GM19023 (cell line): ENCODE measurements around the gene CDYL.

Source experiments
- ATAC-seq: cut with Tn5 transposase; IDR thresholded peaks from one replicate; pipeline ENCODE4 v1.9.1; 2021; ENCODE audit warnings: mild to moderate bottlenecking, moderate library complexity; ENCODE audit not compliant: unreplicated experiment

The CDYL gene

GRCh38 chr6:4953440-4953839, 177.2 kb downstream of the CDYL start:
- no peak for ATAC-seq

GRCh38 chr6:4956625-4957024, 180.4 kb downstream of the CDYL start:
- ATAC-seq: no peak

GRCh38 chr6:4957521-4958231, 181.5 kb downstream of the CDYL start:
- ATAC-seq: no peak

GRCh38 chr6:4958624-4959023, 182.4 kb downstream of the CDYL start:
- ATAC-seq: no peak

- no peak for ATAC-seq
Observed at GRCh38 chr6:4961322-4962168, 185.3 kb downstream of the CDYL start.

- ATAC-seq: no peak
Observed at GRCh38 chr6:4962905-4963304, 186.7 kb downstream of the CDYL start.

GRCh38 chr6:4964675-4965561, 188.7 kb downstream of the CDYL start:
- ATAC-seq: no peak

GRCh38 chr6:4965562-4966389, 189.6 kb downstream of the CDYL start:
- no peak for ATAC-seq

GRCh38 chr6:4967301-4968030, 191.3 kb downstream of the CDYL start:
- no peak for ATAC-seq

GRCh38 chr6:4969609-4970285, 193.5 kb downstream of the CDYL start:
- no peak for ATAC-seq

- no peak for ATAC-seq
Observed at GRCh38 chr6:4970739-4971395, 194.7 kb downstream of the CDYL start.

GRCh38 chr6:4971851-4972250, 195.6 kb downstream of the CDYL start:
- no peak for ATAC-seq

- no peak for ATAC-seq
Observed at GRCh38 chr6:4972438-4972837, 196.2 kb downstream of the CDYL start.

- no peak for ATAC-seq
Observed at GRCh38 chr6:4973415-4973814, 197.2 kb downstream of the CDYL start.

- no peak for ATAC-seq
Observed at GRCh38 chr6:4973982-4974745, 198.0 kb downstream of the CDYL start.

GRCh38 chr6:4974962-4975361, 198.8 kb downstream of the CDYL start:
- no peak for ATAC-seq

GRCh38 chr6:4975506-4975905, 199.3 kb downstream of the CDYL start:
- ATAC-seq: no peak

GRCh38 chr6:4977468-4977867, 201.3 kb downstream of the CDYL start:
- no peak for ATAC-seq
